ENCODE data around the gene EEIG2. TPM values are rescaled to one million over a fixed set of nuclear protein-coding genes. Genes with fewer than 3 reads are reported as not detected.
"Not testable (repeated sequence)": the region's sequence is repeated elsewhere in the genome, so short reads cannot be mapped to it uniquely, and the experiment has no call there.

Gene EEIG2
- total RNA-seq, 2 experiments from 2014 or later, result 11.6 to 12.2 TPM

DNA sequence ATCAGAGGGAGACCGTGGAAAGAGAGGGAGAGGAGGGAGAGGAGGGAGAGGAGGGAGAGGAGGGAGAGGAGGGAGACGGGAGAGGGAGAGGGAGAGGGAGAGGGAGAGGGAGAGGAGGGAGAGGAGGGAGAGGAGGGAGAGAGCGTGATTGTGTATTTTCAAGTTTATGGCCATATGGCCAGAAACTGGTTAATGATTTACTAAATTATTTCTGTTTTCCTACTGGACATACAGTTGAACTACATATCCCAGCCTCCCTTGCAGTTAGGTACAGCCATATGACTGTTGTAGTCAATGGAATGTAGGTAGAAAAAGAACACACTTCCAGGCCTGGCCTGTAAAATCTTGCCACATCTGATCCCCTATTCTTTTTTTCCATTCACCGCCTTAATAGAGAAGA lies 23.1 kb upstream of the EEIG2 start:
- POLR2A ChIA-PET; H3K4me3 ChIP-seq (ENCODE audit: low read length); H3K36me3 Mint-ChIP-seq (ENCODE audit: low read depth); H3K27ac ChIP-seq (ENCODE audit: low read depth in 1 of 2, low read length in 2 of 2); H3K27me3 Mint-ChIP-seq; H3K36me3 ChIP-seq (ENCODE audit: insufficient read depth, low read length); H3K9me3 Mint-ChIP-seq; ATAC-seq (ENCODE audit: poor library complexity); CTCF ChIA-PET; H3K4me1 ChIP-seq (ENCODE audit: insufficient read depth, low read length); H3K27ac Mint-ChIP-seq; H3K4me3 Mint-ChIP-seq; H3K27me3 ChIP-seq (ENCODE audit: control insufficient read depth in 1 of 2, insufficient read depth in 2 of 2, low read length in 2 of 2); intact Hi-C loops (cut with DNase I, micrococcal nuclease); H3K9me3 ChIP-seq (ENCODE audit: control insufficient read depth in 1 of 2, insufficient read depth in 1 of 2, low read length in 2 of 2); DNase-seq; H3K4me1 Mint-ChIP-seq (ENCODE audit: low read depth): not testable (repeated sequence)

DNA sequence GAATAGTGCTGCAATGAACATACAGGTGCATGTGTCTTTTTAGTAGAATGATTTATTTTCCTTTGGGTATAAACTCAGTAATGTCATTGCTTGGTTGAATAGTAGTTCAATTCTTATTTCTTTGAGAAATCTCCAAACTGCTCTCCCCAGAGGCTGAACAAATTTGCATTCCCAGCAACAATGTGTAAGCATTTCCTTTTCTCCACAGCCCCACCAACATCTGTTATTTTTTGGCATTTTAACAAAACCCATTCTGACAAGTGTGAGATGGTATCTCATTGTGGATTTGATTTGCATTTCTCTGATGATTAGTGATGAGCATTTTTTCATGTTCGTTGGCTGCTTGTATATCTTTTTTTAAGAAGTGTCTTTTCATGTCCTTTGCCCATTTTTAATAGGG lies 21.9 kb upstream of the EEIG2 start:
- no peaks in the 10 kb centered on the region for H3K36me3 Mint-ChIP-seq (ENCODE audit: low read depth)
- H3K27ac Mint-ChIP-seq, result no peak overlapping the region
- no peak overlapping the region for H3K4me3 Mint-ChIP-seq
- ChIA-PET POLR2A (no interaction called here), CTCF (no interaction called here)
- TF ChIP-seq, protein P1, sequence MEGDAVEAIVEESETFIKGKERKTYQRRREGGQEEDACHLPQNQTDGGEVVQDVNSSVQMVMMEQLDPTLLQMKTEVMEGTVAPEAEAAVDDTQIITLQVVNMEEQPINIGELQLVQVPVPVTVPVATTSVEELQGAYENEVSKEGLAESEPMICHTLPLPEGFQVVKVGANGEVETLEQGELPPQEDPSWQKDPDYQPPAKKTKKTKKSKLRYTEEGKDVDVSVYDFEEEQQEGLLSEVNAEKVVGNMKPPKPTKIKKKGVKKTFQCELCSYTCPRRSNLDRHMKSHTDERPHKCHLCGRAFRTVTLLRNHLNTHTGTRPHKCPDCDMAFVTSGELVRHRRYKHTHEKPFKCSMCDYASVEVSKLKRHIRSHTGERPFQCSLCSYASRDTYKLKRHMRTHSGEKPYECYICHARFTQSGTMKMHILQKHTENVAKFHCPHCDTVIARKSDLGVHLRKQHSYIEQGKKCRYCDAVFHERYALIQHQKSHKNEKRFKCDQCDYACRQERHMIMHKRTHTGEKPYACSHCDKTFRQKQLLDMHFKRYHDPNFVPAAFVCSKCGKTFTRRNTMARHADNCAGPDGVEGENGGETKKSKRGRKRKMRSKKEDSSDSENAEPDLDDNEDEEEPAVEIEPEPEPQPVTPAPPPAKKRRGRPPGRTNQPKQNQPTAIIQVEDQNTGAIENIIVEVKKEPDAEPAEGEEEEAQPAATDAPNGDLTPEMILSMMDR (IDR thresholded peaks at IDR 0.05), result no peak
- Histone ChIP-seq H3K36me3 (ENCODE audit: insufficient read depth, low read length) (no peaks in the 10 kb centered on the region), H3K4me3 (ENCODE audit: low read length) (no peak overlapping the region), H3K9me3 (ENCODE audit: control insufficient read depth in 1 of 2, insufficient read depth in 1 of 2, low read length in 2 of 2) (peaks cover 0 to 5% of the 10 kb centered on the region in 2 experiments), H3K27me3 (ENCODE audit: control insufficient read depth in 1 of 2, insufficient read depth in 2 of 2, low read length in 2 of 2) (peaks cover 0 to 7% of the 10 kb centered on the region in 2 experiments), H3K27ac (ENCODE audit: low read depth in 1 of 2, low read length in 2 of 2) (no peak overlapping the region), H3K4me1 (ENCODE audit: insufficient read depth, low read length) (no peaks in the 10 kb centered on the region)
- ATAC-seq (ENCODE audit: poor library complexity) (no peak), DNase-seq (no peak)
- no peaks in the 10 kb centered on the region for H3K4me1 Mint-ChIP-seq (ENCODE audit: low read depth)
- peaks cover 19% of the 10 kb centered on the region for H3K27me3 Mint-ChIP-seq
- intact Hi-C loops (cut with DNase I, micrococcal nuclease), result no loop called here
- no peaks in the 10 kb centered on the region for H3K9me3 Mint-ChIP-seq

DNA sequence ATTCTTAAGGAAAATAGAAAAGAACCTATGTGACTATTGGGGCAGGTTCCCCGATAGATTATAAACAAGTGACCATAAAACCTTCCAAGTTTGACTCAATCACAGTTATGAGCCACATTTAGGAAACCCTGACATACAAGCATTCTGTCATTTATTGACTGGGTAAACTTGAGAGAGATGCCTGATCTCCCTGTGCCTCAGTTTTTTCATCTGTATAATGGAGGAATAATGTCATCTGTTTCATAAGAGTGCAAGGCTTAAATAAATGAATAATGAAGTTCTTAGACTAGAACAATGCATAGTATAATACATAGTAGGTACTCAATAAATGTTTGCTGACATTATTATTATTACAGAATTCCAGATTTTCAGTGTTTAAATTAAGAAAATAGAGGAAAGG lies 18.9 kb upstream of the EEIG2 start:
- Mint-ChIP-seq H3K9me3 (no peaks in the 10 kb centered on the region), H3K36me3 (ENCODE audit: low read depth) (no peaks in the 10 kb centered on the region), H3K27ac (no peak overlapping the region), H3K4me1 (ENCODE audit: low read depth) (no peaks in the 10 kb centered on the region), H3K27me3 (peaks cover 29% of the 10 kb centered on the region), H3K4me3 (no peak overlapping the region)
- POLR2A ChIA-PET, result no interaction called here
- H3K9me3 ChIP-seq (ENCODE audit: control insufficient read depth in 1 of 2, insufficient read depth in 1 of 2, low read length in 2 of 2), result peaks cover 0 to 5% of the 10 kb centered on the region in 2 experiments
- peaks cover 0 to 3% of the 10 kb centered on the region in 2 experiments for H3K27me3 ChIP-seq (ENCODE audit: control insufficient read depth in 1 of 2, insufficient read depth in 2 of 2, low read length in 2 of 2)
- no peak overlapping the region for H3K27ac ChIP-seq (ENCODE audit: low read depth in 1 of 2, low read length in 2 of 2)
- no peaks in the 10 kb centered on the region for H3K4me1 ChIP-seq (ENCODE audit: insufficient read depth, low read length)
- H3K4me3 ChIP-seq (ENCODE audit: low read length), result no peak overlapping the region
- ATAC-seq (ENCODE audit: poor library complexity) (no peak), DNase-seq (no peak)
- CTCF ChIA-PET, result no interaction called here
- TF ChIP-seq, protein P1 (IDR thresholded peaks at IDR 0.05), result no peak
- H3K36me3 ChIP-seq (ENCODE audit: insufficient read depth, low read length), result no peaks in the 10 kb centered on the region
- intact Hi-C loops (cut with DNase I, micrococcal nuclease), result no loop called here

DNA sequence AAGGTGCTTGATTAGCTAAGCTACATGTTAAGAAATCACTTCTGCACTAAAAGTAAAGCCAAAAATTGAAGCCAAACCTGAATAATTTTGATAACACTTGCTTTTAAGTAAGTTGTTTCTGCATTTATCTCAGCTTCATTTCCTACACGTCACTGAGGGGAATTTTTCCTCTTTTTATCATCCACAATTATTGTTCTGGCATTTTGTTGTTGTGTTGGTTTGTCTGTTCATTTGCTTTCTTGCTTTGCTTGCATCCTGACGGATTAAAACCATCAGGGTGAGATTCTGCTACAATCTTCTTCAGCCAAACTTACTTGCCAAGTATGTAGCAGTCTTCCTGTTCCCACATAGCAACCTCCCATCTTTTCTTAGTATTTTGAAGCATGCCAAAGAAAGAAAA lies 18.0 kb upstream of the EEIG2 start:
- no peaks in the 10 kb centered on the region for H3K4me1 ChIP-seq (ENCODE audit: insufficient read depth, low read length)
- Mint-ChIP-seq H3K36me3 (ENCODE audit: low read depth) (no peaks in the 10 kb centered on the region), H3K27ac (no peak overlapping the region), H3K4me1 (ENCODE audit: low read depth) (no peaks in the 10 kb centered on the region), H3K4me3 (no peak overlapping the region), H3K27me3 (peaks cover 29% of the 10 kb centered on the region), H3K9me3 (peaks cover 4% of the 10 kb centered on the region)
- no peak for ATAC-seq (ENCODE audit: poor library complexity)
- intact Hi-C loops (cut with DNase I, micrococcal nuclease), result no loop called here
- POLR2A ChIA-PET, result no interaction called here
- no peaks in the 10 kb centered on the region for H3K36me3 ChIP-seq (ENCODE audit: insufficient read depth, low read length)
- H3K9me3 ChIP-seq (ENCODE audit: control insufficient read depth in 1 of 2, insufficient read depth in 1 of 2, low read length in 2 of 2), result no peaks in the 10 kb centered on the region
- peaks cover 0 to 3% of the 10 kb centered on the region in 2 experiments for H3K27me3 ChIP-seq (ENCODE audit: control insufficient read depth in 1 of 2, insufficient read depth in 2 of 2, low read length in 2 of 2)
- TF ChIP-seq, protein P1 (IDR thresholded peaks at IDR 0.05), result no peak
- no peak overlapping the region for H3K27ac ChIP-seq (ENCODE audit: low read depth in 1 of 2, low read length in 2 of 2)
- CTCF ChIA-PET, result interaction anchor here (1.5 kb wide), 1 partner anchor 18 kb away, joined by 3 read pairs; the partner anchor contains the start of gene EEIG2
- no peak overlapping the region for H3K4me3 ChIP-seq (ENCODE audit: low read length)
- DNase-seq, result no peak

DNA sequence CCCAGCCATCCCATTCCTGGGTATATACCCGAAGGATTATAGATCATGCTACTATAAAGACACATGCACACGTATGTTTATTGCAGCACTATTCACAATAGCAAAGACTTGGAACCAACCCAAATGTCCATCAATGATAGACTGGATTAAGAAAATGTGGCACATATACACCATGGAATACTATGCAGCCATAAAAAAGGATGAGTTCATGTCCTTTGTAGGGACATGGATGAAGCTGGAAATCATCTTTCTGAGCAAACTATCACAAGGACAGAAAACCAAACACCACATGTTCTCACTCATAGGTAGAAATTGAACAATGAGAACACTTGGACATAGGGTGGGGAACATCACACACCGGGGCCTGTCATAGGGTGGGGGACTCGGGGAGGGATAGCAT lies 12.4 kb upstream of the EEIG2 start:
- DNase-seq; H3K4me1 Mint-ChIP-seq (ENCODE audit: low read depth); H3K9me3 Mint-ChIP-seq; H3K4me3 ChIP-seq (ENCODE audit: low read length); ATAC-seq (ENCODE audit: poor library complexity); H3K4me3 Mint-ChIP-seq; intact Hi-C loops (cut with DNase I, micrococcal nuclease); H3K27ac ChIP-seq (ENCODE audit: low read depth in 1 of 2, low read length in 2 of 2); CTCF ChIA-PET; H3K36me3 Mint-ChIP-seq (ENCODE audit: low read depth); H3K9me3 ChIP-seq (ENCODE audit: control insufficient read depth in 1 of 2, insufficient read depth in 1 of 2, low read length in 2 of 2); H3K27ac Mint-ChIP-seq; H3K4me1 ChIP-seq (ENCODE audit: insufficient read depth, low read length); POLR2A ChIA-PET; H3K36me3 ChIP-seq (ENCODE audit: insufficient read depth, low read length); H3K27me3 ChIP-seq (ENCODE audit: control insufficient read depth in 1 of 2, insufficient read depth in 2 of 2, low read length in 2 of 2): not testable (repeated sequence)
- H3K27me3 Mint-ChIP-seq, result peaks cover 13% of the 10 kb centered on the region

Measured in CD4-positive, alpha-beta T cell (primary cell).